Breast epithelium (tissue), 4 donors: Measurements from ENCODE around the gene SUCLG2. TPM values are rescaled to one million over a fixed set of nuclear protein-coding genes. Genes with fewer than 3 reads are reported as not detected.

Experiments
- DNase-seq, 2 donors: peaks; one replicate each; pipeline ENCODE4 v3.0.0-alpha.2; 2019; ENCODE audit warnings: low spot score in 2 of 2
- H3K27ac ChIP-seq, 2 donors: fragments of 200-600 bp; sonication (generic) in 1 of 2; one replicate each; pipeline ENCODE4 v1.5.1; 2016 to 2019; ENCODE audit warnings: mild to moderate bottlenecking in 1 of 2
- H3K27me3 ChIP-seq, 2 donors: fragments of 200-600 bp; sonication (generic) in 1 of 2; one replicate each; pipeline versions ENCODE4 v1.5.1 to v1.6.0; 2017 to 2019; ENCODE audit warnings: control low read depth in 1 of 2, mild to moderate bottlenecking in 1 of 2
- H3K36me3 ChIP-seq: fragments of 200-600 bp; one replicate; pipeline ENCODE4 v1.5.1; 2019
- H3K4me1 ChIP-seq, 2 donors: fragments of 200-600 bp; sonication (generic); one replicate each; pipeline ENCODE4 v1.5.1; 2016 to 2019; ENCODE audit warnings: control low read depth in 1 of 2
- H3K4me3 ChIP-seq, 3 donors: fragments of 200-600 bp; sonication (generic); 1 replicate in 2 of 3; 2 replicates in 1 of 3; pipeline ENCODE4 v1.5.1; 2016 to 2019; ENCODE audit warnings: mild to moderate bottlenecking in 3 of 3, moderate library complexity in 2 of 3
- H3K9me3 ChIP-seq, 2 donors: fragments of 200-600 bp; sonication (generic) in 1 of 2; one replicate each; pipeline ENCODE4 v1.5.1; 2016 to 2019; ENCODE audit warnings: control low read depth in 1 of 2
- POLR2A ChIP-seq: fragments of 450-650 bp; IDR thresholded peaks from one replicate; pipeline ENCODE4 v1.6.1; 2016; ENCODE audit warnings: antibody characterized with exemption, mild to moderate bottlenecking, moderate library complexity
- POLR2AphosphoS5 ChIP-seq, 3 donors: sonication (generic); formaldehyde crosslinking; IDR thresholded peaks; one replicate each; pipeline ENCODE4 v1.6.1; 2017; ENCODE audit warnings: antibody characterized with exemption in 3 of 3
- intact Hi-C: fragments of 100-400 bp; cut with DNase I; formaldehyde crosslinking; loops from one replicate; pipeline ENCODE4 v1.15.1; 2023; ENCODE audit warnings: low total_unique reads
- total RNA-seq, 3 donors: library from RNA; depleted of rRNA; stranded (reverse); fragments of >200 nt; gene quantifications; one replicate each; pipeline ENCODE4 v1.1.0, GENCODE V29; 2016
- TF ChIP-seq, protein P1 (sequence below), 3 donors: fragments of 450-650 bp; IDR thresholded peaks; one replicate each; pipeline ENCODE4 v1.5.1; 2016 to 2017; ENCODE audit warnings: antibody characterized with exemption in 3 of 3, mild to moderate bottlenecking in 3 of 3, moderate library complexity in 3 of 3

Gene SUCLG2
- total RNA-seq, 3 donors from 2014 or later: 45.9 to 58.1 (median 52.8) TPM

DNA sequence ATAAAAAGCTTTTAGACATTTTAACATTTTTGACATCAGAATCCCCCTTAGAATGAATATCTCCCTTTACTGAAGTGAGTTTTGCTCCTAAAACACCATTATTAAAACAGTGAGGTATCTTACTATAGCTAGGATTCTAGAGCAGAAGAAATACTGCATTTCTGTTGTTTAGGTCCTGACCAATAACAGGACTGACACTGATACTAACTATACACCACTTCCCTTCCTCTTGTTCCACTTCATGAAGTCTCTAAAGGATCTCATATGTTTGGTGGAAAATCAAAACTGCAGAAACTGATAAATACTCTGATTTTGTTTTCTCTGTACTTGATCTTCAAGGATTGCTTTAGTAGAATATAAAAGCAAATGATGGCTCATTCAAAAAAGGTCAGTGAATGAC lies 230.7 kb downstream of the SUCLG2 start:
- no peaks in the 10 kb centered on the region for H3K27me3 ChIP-seq
- no peaks in the 10 kb centered on the region for H3K4me1 ChIP-seq
- H3K36me3 ChIP-seq: no peaks in the 10 kb centered on the region
- DNase-seq: no peak
- TF ChIP-seq, protein P1, sequence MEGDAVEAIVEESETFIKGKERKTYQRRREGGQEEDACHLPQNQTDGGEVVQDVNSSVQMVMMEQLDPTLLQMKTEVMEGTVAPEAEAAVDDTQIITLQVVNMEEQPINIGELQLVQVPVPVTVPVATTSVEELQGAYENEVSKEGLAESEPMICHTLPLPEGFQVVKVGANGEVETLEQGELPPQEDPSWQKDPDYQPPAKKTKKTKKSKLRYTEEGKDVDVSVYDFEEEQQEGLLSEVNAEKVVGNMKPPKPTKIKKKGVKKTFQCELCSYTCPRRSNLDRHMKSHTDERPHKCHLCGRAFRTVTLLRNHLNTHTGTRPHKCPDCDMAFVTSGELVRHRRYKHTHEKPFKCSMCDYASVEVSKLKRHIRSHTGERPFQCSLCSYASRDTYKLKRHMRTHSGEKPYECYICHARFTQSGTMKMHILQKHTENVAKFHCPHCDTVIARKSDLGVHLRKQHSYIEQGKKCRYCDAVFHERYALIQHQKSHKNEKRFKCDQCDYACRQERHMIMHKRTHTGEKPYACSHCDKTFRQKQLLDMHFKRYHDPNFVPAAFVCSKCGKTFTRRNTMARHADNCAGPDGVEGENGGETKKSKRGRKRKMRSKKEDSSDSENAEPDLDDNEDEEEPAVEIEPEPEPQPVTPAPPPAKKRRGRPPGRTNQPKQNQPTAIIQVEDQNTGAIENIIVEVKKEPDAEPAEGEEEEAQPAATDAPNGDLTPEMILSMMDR (IDR thresholded peaks at IDR 0.05): no peak
- TF ChIP-seq POLR2A: no peak
- no peak for TF ChIP-seq POLR2AphosphoS5 (IDR thresholded peaks at IDR 0.05)
- peaks cover 0 to 7% of the 10 kb centered on the region in 2 donors for H3K9me3 ChIP-seq
- intact Hi-C loops: no loop called here
- H3K27ac ChIP-seq: no peak overlapping the region
- no peak overlapping the region for H3K4me3 ChIP-seq

DNA sequence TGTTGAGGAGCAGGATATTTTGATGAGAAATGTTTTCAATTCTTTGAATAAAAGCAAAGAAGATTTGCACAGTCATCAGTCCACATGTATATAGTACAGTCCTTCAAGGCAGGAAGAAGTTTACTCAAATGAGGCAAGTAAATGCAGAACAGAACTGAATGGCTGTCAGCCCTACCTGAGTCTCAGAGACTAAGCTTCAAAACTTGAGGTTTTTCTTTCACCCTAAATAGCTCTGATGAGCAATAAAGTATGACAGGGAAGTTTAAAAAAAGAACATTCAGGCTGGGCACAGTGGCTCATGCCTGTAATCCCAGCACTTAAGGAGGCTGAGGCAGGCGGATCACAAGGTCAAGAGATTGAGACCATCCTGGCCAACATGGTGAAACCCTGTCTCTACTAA lies 232.5 kb downstream of the SUCLG2 start:
- no peaks in the 10 kb centered on the region for H3K36me3 ChIP-seq
- TF ChIP-seq, protein P1 (IDR thresholded peaks at IDR 0.05): no peak
- no peak for TF ChIP-seq POLR2A
- TF ChIP-seq POLR2AphosphoS5 (IDR thresholded peaks at IDR 0.05): no peak
- intact Hi-C loops: no loop called here
- H3K27me3 ChIP-seq: no peaks in the 10 kb centered on the region
- H3K9me3 ChIP-seq: peaks cover 0 to 7% of the 10 kb centered on the region in 2 donors
- no peak overlapping the region for H3K27ac ChIP-seq
- H3K4me3 ChIP-seq: no peak overlapping the region
- no peak for DNase-seq
- H3K4me1 ChIP-seq: no peaks in the 10 kb centered on the region

DNA sequence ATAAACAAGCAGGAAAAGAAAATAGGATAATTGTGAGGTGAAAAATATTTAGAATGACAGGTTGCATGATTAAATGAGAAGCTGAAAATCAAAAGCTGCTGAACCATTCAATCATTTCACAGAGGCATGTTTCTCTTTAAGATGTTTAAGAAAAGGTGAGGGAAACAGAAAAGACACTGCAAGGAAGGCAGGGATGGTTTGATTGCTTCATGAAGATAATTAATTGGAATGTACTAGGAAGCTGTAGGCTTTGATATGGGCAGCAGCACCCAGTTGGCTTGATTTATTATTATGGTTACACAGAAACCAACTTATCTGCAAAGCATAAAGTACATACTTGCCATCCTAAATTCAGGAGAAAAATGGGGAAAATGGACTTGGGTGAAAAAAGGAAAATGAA lies 234.6 kb downstream of the SUCLG2 start:
- TF ChIP-seq POLR2AphosphoS5 (IDR thresholded peaks at IDR 0.05) (no peak), POLR2A (no peak)
- TF ChIP-seq, protein P1 (IDR thresholded peaks at IDR 0.05): no peak
- H3K36me3 ChIP-seq: no peaks in the 10 kb centered on the region
- intact Hi-C loops: no loop called here
- DNase-seq: no peak
- no peak overlapping the region for H3K4me3 ChIP-seq
- no peak overlapping the region for H3K27ac ChIP-seq
- peaks cover 0 to 7% of the 10 kb centered on the region in 2 donors for H3K9me3 ChIP-seq
- H3K27me3 ChIP-seq: no peaks in the 10 kb centered on the region
- no peaks in the 10 kb centered on the region for H3K4me1 ChIP-seq

DNA sequence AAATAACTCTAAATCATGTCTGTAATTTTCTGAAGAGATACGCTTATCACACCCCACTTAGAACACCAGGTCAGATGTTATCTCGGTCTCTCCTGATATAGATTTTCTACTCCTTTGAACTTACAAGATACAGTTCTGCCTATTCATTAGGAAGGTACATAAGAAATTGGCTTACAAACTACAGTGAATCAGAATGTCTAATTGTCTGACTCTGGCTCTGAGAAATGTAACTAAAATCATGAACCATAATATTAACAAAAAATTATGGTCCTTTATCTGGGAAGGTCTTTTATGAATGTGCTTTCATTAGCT lies 235.2 kb downstream of the SUCLG2 start:
- TF ChIP-seq POLR2AphosphoS5 (IDR thresholded peaks at IDR 0.05): no peak
- Histone ChIP-seq H3K4me1 (no peaks in the 10 kb centered on the region), H3K27ac (no peak overlapping the region), H3K36me3 (no peaks in the 10 kb centered on the region), H3K9me3 (peaks cover 0 to 7% of the 10 kb centered on the region in 2 donors), H3K27me3 (no peaks in the 10 kb centered on the region), H3K4me3 (no peak overlapping the region)
- no peak for DNase-seq
- intact Hi-C loops: no loop called here

DNA sequence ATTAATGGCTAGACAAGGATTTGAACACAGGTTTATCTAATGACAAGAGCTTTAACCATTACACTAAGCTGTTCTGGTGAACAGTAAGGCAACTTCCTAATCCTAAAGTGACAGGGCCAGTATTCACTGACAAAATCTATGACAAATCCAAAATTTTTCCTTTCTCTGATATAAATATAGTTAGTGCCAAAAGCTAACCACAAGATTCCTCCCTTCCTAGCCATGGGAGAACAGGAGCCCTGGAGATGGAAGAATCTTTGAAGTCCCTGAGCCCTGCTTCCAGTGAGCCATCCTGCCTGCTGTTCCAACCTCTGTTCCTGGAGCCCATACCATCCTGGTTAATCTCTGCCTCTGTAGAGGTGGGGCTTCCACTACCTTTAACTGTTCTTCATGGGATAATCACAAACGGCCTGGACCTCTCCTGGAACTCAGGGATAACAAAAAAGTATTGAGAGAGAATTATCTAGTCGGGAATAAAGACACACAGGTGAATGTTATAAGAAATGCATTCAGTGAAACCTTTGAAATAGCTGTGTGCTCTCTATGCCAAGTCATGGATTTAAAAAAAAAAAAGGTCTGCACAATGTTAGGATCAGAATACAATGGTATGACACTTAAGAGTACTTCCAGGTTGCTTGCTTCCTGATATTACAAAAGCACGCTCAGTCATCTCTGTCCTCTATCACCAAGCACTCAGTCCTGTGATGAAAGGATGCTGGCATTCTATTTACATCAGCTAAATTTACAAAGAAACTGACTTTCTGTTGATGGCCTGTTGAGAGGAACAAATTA lies 235.8 kb downstream of the SUCLG2 start:
- H3K36me3 ChIP-seq: no peaks in the 10 kb centered on the region
- H3K4me1 ChIP-seq: no peaks in the 10 kb centered on the region
- no peak overlapping the region for H3K4me3 ChIP-seq
- H3K27me3 ChIP-seq: no peaks in the 10 kb centered on the region
- no peak for DNase-seq
- intact Hi-C loops: no loop called here
- no peak overlapping the region for H3K27ac ChIP-seq
- TF ChIP-seq POLR2A (no peak), POLR2AphosphoS5 (IDR thresholded peaks at IDR 0.05) (no peak)
- TF ChIP-seq, protein P1 (IDR thresholded peaks at IDR 0.05): no peak
- H3K9me3 ChIP-seq: peaks cover 0 to 7% of the 10 kb centered on the region in 2 donors
